ENCODE data around the gene POLR1E.

The POLR1E gene

DNA sequence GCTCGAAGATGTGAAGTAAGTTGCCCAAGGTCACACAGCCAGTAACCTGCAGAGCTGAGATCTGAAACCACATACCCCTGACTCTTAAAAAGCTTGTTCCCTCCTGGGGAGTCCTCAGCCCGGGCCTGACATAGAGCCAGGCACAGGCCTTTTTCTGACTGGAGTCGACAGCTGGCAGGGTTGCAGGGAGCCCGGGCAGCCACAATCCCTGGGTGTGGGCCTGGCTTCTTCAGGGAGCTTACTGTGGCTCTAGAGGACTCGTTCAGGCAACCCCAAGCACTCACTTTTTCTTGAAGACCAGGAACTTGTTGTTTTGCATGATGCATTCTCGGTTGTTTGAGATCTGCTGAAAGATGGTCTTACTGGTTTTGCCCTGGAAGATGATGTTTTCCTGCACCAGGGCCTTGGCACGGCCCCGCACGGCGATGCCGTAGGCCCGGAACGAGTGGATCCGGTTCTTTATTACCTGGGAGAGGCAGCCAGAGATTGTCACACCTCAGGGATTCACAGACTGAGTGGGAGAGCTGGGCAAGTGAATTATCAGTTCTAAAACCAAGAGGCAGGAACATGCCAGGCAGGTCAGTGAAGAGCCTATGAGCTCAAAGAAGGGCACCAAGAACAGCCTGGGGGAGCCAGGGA lies 30.0 kb downstream of the POLR1E start:
- Histone ChIP-seq H3K36me3 (ENCODE audit: control insufficient read depth in 1 of 2, insufficient read depth in 2 of 2, low read length in 2 of 2) (peaks cover 27 to 43% of the 10 kb centered on the region in 2 experiments), H3K27me3 (ENCODE audit: insufficient read depth, low read length) (no peaks in the 10 kb centered on the region), H2BK5ac (ENCODE audit: low read depth, low read length, poor library complexity) (no peak overlapping the region), H3K14ac (ENCODE audit: low read length) (no peak overlapping the region), H3K79me2 (ENCODE audit: control insufficient read depth, insufficient read depth, low read length, poor library complexity) (no peaks in the 10 kb centered on the region), H3K18ac (ENCODE audit: low read length) (no peak overlapping the region), H4K91ac (ENCODE audit: low read depth, low read length) (no peak overlapping the region), H4K12ac (ENCODE audit: low read depth, low read length) (no peak overlapping the region), H4K8ac (ENCODE audit: low read depth, low read length) (no peak overlapping the region), H2BK120ac (ENCODE audit: insufficient read depth, low read length, poor library complexity) (no peak overlapping the region), H2AFZ (ENCODE audit: insufficient read depth, low read length, poor library complexity) (no peak overlapping the region), H2AK5ac (ENCODE audit: low read length) (no peak overlapping the region), H3K4ac (ENCODE audit: low read depth, low read length) (no peak overlapping the region), H3K9me3 (ENCODE audit: insufficient read depth, low read depth, low read length) (peaks cover 3% of the 10 kb centered on the region), H3K79me1 (ENCODE audit: low read length) (no peaks in the 10 kb centered on the region), H3K4me2 (ENCODE audit: low read length) (no peak overlapping the region), H2BK12ac (ENCODE audit: low read length) (no peak overlapping the region), H3K4me1 (ENCODE audit: control insufficient read depth in 1 of 2, insufficient read depth in 2 of 2, low read length in 2 of 2) (no peaks in the 10 kb centered on the region), H3K23ac (ENCODE audit: low read length) (no peak overlapping the region), H3K4me3 (ENCODE audit: low read depth, low read length) (no peak overlapping the region), H3K9ac (ENCODE audit: low read length) (no peak overlapping the region), H3K27ac (ENCODE audit: low read depth, low read length) (no peak overlapping the region)
- no peak for DNase-seq
- WGBS (ENCODE audit: extremely low coverage, insufficient coverage, insufficient read length) = no CpG with 5 or more reads among the region's 14 CpGs

DNA sequence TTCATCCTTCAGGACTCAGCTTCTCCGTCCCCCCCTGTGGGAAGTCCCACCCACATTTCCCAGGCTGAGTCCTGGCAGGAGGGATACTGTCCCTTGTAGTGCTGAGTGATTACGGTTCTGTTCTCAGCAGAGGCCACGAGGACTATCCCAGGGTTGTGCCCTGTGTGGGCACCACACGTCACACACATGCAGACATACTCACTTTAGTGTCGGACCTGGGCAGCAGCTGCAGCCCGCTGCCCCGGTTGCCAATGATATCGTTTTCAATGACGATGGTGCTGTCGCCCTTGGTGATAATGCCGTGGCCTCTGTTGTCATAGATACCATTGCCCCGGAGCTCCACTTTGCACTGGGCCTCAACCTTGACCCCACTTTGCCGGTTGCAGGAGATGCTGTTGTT lies 32.2 kb downstream of the POLR1E start:
- Histone ChIP-seq H4K91ac (ENCODE audit: low read depth, low read length) (no peak overlapping the region), H3K18ac (ENCODE audit: low read length) (no peak overlapping the region), H3K27ac (ENCODE audit: low read depth, low read length) (no peak overlapping the region), H3K9ac (ENCODE audit: low read length) (no peak overlapping the region), H3K4ac (ENCODE audit: low read depth, low read length) (no peak overlapping the region), H2BK12ac (ENCODE audit: low read length) (no peak overlapping the region), H2AFZ (ENCODE audit: insufficient read depth, low read length, poor library complexity) (no peak overlapping the region), H3K79me2 (ENCODE audit: control insufficient read depth, insufficient read depth, low read length, poor library complexity) (no peaks in the 10 kb centered on the region), H3K23ac (ENCODE audit: low read length) (no peak overlapping the region), H2AK5ac (ENCODE audit: low read length) (no peak overlapping the region), H3K4me1 (ENCODE audit: control insufficient read depth in 1 of 2, insufficient read depth in 2 of 2, low read length in 2 of 2) (no peaks in the 10 kb centered on the region), H3K4me2 (ENCODE audit: low read length) (no peak overlapping the region), H3K14ac (ENCODE audit: low read length) (no peak overlapping the region), H4K8ac (ENCODE audit: low read depth, low read length) (no peak overlapping the region), H4K12ac (ENCODE audit: low read depth, low read length) (no peak overlapping the region), H3K9me3 (ENCODE audit: insufficient read depth, low read depth, low read length) (peaks cover 3% of the 10 kb centered on the region), H3K27me3 (ENCODE audit: insufficient read depth, low read length) (no peaks in the 10 kb centered on the region), H3K4me3 (ENCODE audit: low read depth, low read length) (no peak overlapping the region), H2BK5ac (ENCODE audit: low read depth, low read length, poor library complexity) (no peak overlapping the region), H3K36me3 (ENCODE audit: control insufficient read depth in 1 of 2, insufficient read depth in 2 of 2, low read length in 2 of 2) (peaks cover 31 to 49% of the 10 kb centered on the region in 2 experiments), H2BK120ac (ENCODE audit: insufficient read depth, low read length, poor library complexity) (no peak overlapping the region), H3K79me1 (ENCODE audit: low read length) (no peaks in the 10 kb centered on the region)
- no CpG with 5 or more reads among the region's 13 CpGs for WGBS (ENCODE audit: extremely low coverage, insufficient coverage, insufficient read length)
- no peak for DNase-seq

DNA sequence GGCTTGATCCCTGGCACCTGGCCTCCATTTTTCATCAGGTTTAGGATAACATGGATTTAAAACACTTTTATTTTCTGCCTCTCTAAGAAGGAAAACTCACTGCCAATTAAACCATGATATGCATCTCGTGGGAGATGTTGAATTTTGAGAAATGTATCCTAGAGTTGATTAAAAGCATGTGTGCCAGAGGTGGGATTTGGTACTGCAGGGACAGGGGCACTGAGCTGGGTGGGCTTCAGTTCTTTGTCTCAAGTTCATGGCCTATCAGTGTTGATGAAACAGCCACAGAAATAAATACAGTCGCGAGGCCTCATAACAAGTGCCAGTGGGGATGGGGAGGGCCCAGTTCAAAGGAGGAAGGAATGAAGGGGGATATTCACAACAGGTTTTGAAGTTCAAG lies 34.9 kb downstream of the POLR1E start:
- Histone ChIP-seq H3K14ac (ENCODE audit: low read length) (no peak overlapping the region), H2AK5ac (ENCODE audit: low read length) (no peak overlapping the region), H3K18ac (ENCODE audit: low read length) (no peak overlapping the region), H3K27ac (ENCODE audit: low read depth, low read length) (no peak overlapping the region), H3K4me1 (ENCODE audit: control insufficient read depth in 1 of 2, insufficient read depth in 2 of 2, low read length in 2 of 2) (no peaks in the 10 kb centered on the region), H2BK5ac (ENCODE audit: low read depth, low read length, poor library complexity) (no peak overlapping the region), H3K27me3 (ENCODE audit: insufficient read depth, low read length) (no peaks in the 10 kb centered on the region), H3K4me3 (ENCODE audit: low read depth, low read length) (no peak overlapping the region), H3K9me3 (ENCODE audit: insufficient read depth, low read depth, low read length) (peaks cover 3% of the 10 kb centered on the region), H2BK120ac (ENCODE audit: insufficient read depth, low read length, poor library complexity) (no peak overlapping the region), H4K12ac (ENCODE audit: low read depth, low read length) (no peak overlapping the region), H3K79me1 (ENCODE audit: low read length) (no peaks in the 10 kb centered on the region), H3K79me2 (ENCODE audit: control insufficient read depth, insufficient read depth, low read length, poor library complexity) (no peaks in the 10 kb centered on the region), H2BK12ac (ENCODE audit: low read length) (no peak overlapping the region), H3K9ac (ENCODE audit: low read length) (no peak overlapping the region), H4K91ac (ENCODE audit: low read depth, low read length) (no peak overlapping the region), H3K36me3 (ENCODE audit: control insufficient read depth in 1 of 2, insufficient read depth in 2 of 2, low read length in 2 of 2) (peaks cover 41 to 54% of the 10 kb centered on the region in 2 experiments), H4K8ac (ENCODE audit: low read depth, low read length) (no peak overlapping the region), H3K4me2 (ENCODE audit: low read length) (no peak overlapping the region), H3K4ac (ENCODE audit: low read depth, low read length) (no peak overlapping the region), H3K23ac (ENCODE audit: low read length) (no peak overlapping the region), H2AFZ (ENCODE audit: insufficient read depth, low read length, poor library complexity) (no peak overlapping the region)
- no peak for DNase-seq
- WGBS (ENCODE audit: extremely low coverage, insufficient coverage, insufficient read length) = no CpG with 5 or more reads among the region's 3 CpGs

DNA sequence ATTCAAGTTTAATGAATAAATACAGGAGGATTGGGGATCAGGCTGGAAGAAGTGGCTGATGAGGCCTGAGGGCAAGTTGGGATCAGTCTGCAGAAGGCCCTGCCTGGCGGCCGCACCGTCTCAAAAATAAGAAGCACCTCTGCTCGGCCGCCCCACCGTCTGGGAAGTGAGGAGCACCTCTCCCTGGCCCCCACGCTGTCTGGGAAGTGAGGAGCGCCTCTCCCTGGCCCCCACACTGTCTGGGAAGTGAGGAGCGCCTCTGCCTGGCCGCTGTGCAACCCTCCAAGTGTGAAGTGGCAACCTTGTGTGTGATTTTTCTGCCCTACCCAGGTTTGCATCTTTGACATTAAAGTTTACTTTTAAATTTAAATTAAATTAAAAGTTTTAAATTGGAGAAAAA lies 35.4 kb downstream of the POLR1E start:
- Histone ChIP-seq H3K27ac (ENCODE audit: low read depth, low read length) (no peak overlapping the region), H3K79me2 (ENCODE audit: control insufficient read depth, insufficient read depth, low read length, poor library complexity) (no peaks in the 10 kb centered on the region), H3K36me3 (ENCODE audit: control insufficient read depth in 1 of 2, insufficient read depth in 2 of 2, low read length in 2 of 2) (peaks cover 37 to 50% of the 10 kb centered on the region in 2 experiments), H3K9me3 (ENCODE audit: insufficient read depth, low read depth, low read length) (peaks cover 3% of the 10 kb centered on the region), H2BK120ac (ENCODE audit: insufficient read depth, low read length, poor library complexity) (no peak overlapping the region), H3K4me1 (ENCODE audit: control insufficient read depth in 1 of 2, insufficient read depth in 2 of 2, low read length in 2 of 2) (no peaks in the 10 kb centered on the region), H3K27me3 (ENCODE audit: insufficient read depth, low read length) (no peaks in the 10 kb centered on the region), H3K4me2 (ENCODE audit: low read length) (no peak overlapping the region), H4K12ac (ENCODE audit: low read depth, low read length) (no peak overlapping the region), H2BK5ac (ENCODE audit: low read depth, low read length, poor library complexity) (no peak overlapping the region), H3K4ac (ENCODE audit: low read depth, low read length) (no peak overlapping the region), H4K91ac (ENCODE audit: low read depth, low read length) (no peak overlapping the region), H3K18ac (ENCODE audit: low read length) (no peak overlapping the region), H3K79me1 (ENCODE audit: low read length) (no peaks in the 10 kb centered on the region), H3K4me3 (ENCODE audit: low read depth, low read length) (no peak overlapping the region), H3K14ac (ENCODE audit: low read length) (no peak overlapping the region), H2AFZ (ENCODE audit: insufficient read depth, low read length, poor library complexity) (no peak overlapping the region), H4K8ac (ENCODE audit: low read depth, low read length) (no peak overlapping the region), H3K9ac (ENCODE audit: low read length) (no peak overlapping the region), H3K23ac (ENCODE audit: low read length) (no peak overlapping the region), H2BK12ac (ENCODE audit: low read length) (no peak overlapping the region), H2AK5ac (ENCODE audit: low read length) (no peak overlapping the region)
- DNase-seq = no peak
- WGBS (ENCODE audit: extremely low coverage, insufficient coverage, insufficient read length) = no CpG with 5 or more reads among the region's 10 CpGs
